Testis (tissue), 3 donors: Measurements from ENCODE around the gene CELA1. TPM values are rescaled to one million over a fixed set of nuclear protein-coding genes. Genes with fewer than 3 reads are reported as not detected.

ENCODE experiments used
- DNase-seq: peaks from one replicate; pipeline ENCODE4 v3.0.0-alpha.2; 2019
- H3K27ac ChIP-seq, 2 donors: fragments of 200-600 bp; sonication (generic); one replicate each; pipeline ENCODE4 v1.5.1; 2019
- H3K27me3 ChIP-seq: fragments of 200-600 bp; sonication (generic); one replicate; pipeline ENCODE4 v1.5.1; 2019
- H3K36me3 ChIP-seq: fragments of 200-600 bp; sonication (generic); one replicate; pipeline ENCODE4 v1.5.1; 2017; ENCODE audit warnings: low read depth; ENCODE audit errors: missing control alignments
- H3K4me1 ChIP-seq: fragments of 200-600 bp; sonication (generic); one replicate; pipeline ENCODE4 v1.5.1; 2019
- H3K4me3 ChIP-seq, 2 donors: fragments of 200-600 bp; sonication (generic); one replicate each; pipeline ENCODE4 v1.5.1; 2017 to 2019
- H3K9me3 ChIP-seq: fragments of 200-600 bp; sonication (generic); one replicate; pipeline ENCODE4 v1.5.1; 2017
- POLR2A ChIP-seq: fragments of 450-650 bp; IDR thresholded peaks from one replicate; pipeline ENCODE4 v1.6.1; 2017; ENCODE audit warnings: antibody characterized with exemption, mild to moderate bottlenecking, moderate library complexity
- WGBS, 2 donors: methylation state at CpG; one replicate each; pipeline ENCODE4 v1.1.5; 2018; 5-methylcytosine and 5-hydroxymethylcytosine counted together
- intact Hi-C: fragments of 100-400 bp; cut with DNase I; formaldehyde crosslinking; loops from one replicate; pipeline ENCODE4 v1.15.1; 2023; ENCODE audit warnings: low total_unique reads
- polyA plus RNA-seq: library from polyadenylated mRNA; stranded (reverse); fragments of 350-450 nt; fragmentation: Illumina TruSeq; extraction: RNeasy Lipid Tissue Mini Kit (QIAGEN cat#74804); gene quantifications from one replicate; pipeline ENCODE4 v1.2.3, GENCODE V29; 2014; ENCODE audit warnings: low read depth, low replicate concordance; ENCODE audit not compliant: insufficient read depth
- total RNA-seq, 2 donors: library from RNA; depleted of rRNA; stranded (reverse); fragments of >200 nt; gene quantifications; one replicate each; pipeline ENCODE4 v1.2.3, GENCODE V29; 2016
- TF ChIP-seq, protein P1 (sequence below), 3 experiments: fragments of 450-650 bp in 2 of 3; fragments of 200-600 bp in 1 of 3; sonication (generic) in 1 of 3; IDR thresholded peaks; one replicate each; pipeline ENCODE4 v1.5.1; 2016 to 2019; ENCODE audit warnings: antibody characterized with exemption in 3 of 3, mild to moderate bottlenecking in 2 of 3, moderate library complexity in 1 of 3

Gene CELA1
- total and polyA plus RNA-seq, 3 donors from 2014 or later = 0.50 TPM; not detected in 2

DNA sequence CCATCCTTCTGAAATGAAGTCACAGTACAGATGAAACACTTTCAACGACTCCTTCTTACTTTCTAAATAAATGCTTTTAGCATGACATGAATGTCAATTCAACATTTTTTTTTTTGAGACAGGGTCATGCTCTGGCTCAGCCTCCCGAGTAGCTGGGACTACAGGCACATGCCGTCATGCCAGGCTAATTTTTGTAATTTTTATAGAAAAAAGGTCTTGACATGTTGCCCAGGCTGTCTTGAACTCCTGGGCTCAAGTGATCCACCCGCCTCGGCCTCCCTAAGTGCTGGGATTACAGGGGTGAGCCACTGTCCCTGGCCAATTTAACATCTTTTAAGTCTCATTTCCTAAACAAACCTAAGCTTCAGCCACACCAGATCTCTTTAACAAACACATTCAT is 28.4 kb upstream of the CELA1 start:
- 87 to 90% methylated on average over 5 of the region's 5 CpGs for WGBS, 2 donors
- Histone ChIP-seq H3K27ac (no peak overlapping the region), H3K27me3 (no peaks in the 10 kb centered on the region), H3K4me1 (peaks cover 9% of the 10 kb centered on the region), H3K9me3 (no peaks in the 10 kb centered on the region), H3K36me3 (no peaks in the 10 kb centered on the region), H3K4me3 (no peak overlapping the region)
- TF ChIP-seq, protein P1, sequence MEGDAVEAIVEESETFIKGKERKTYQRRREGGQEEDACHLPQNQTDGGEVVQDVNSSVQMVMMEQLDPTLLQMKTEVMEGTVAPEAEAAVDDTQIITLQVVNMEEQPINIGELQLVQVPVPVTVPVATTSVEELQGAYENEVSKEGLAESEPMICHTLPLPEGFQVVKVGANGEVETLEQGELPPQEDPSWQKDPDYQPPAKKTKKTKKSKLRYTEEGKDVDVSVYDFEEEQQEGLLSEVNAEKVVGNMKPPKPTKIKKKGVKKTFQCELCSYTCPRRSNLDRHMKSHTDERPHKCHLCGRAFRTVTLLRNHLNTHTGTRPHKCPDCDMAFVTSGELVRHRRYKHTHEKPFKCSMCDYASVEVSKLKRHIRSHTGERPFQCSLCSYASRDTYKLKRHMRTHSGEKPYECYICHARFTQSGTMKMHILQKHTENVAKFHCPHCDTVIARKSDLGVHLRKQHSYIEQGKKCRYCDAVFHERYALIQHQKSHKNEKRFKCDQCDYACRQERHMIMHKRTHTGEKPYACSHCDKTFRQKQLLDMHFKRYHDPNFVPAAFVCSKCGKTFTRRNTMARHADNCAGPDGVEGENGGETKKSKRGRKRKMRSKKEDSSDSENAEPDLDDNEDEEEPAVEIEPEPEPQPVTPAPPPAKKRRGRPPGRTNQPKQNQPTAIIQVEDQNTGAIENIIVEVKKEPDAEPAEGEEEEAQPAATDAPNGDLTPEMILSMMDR (IDR thresholded peaks at IDR 0.05) = no peak
- no peak for TF ChIP-seq POLR2A
- intact Hi-C loops = no loop called here
- DNase-seq = no peak

DNA sequence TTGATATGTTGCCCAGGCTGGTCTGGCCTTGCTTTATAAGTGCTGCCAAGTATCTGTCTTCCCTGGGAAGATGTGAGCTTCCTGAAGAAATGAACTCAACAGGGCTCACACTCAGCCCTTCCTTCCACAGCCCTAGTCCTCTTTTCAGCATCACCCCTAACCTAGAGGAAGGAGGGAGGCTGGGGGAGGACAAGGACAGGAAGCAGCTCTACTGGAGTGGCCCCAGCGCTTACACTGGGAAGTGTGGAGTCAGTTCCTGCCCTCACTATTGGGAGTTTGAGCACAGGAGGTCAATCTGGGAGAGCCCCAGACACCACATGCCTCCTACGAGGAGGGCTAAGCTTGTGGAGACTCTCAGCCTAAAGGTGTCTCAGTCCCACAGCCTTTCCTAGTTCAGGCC is 27.9 kb upstream of the CELA1 start:
- TF ChIP-seq, protein P1 (IDR thresholded peaks at IDR 0.05) = no peak
- no peak for TF ChIP-seq POLR2A

DNA sequence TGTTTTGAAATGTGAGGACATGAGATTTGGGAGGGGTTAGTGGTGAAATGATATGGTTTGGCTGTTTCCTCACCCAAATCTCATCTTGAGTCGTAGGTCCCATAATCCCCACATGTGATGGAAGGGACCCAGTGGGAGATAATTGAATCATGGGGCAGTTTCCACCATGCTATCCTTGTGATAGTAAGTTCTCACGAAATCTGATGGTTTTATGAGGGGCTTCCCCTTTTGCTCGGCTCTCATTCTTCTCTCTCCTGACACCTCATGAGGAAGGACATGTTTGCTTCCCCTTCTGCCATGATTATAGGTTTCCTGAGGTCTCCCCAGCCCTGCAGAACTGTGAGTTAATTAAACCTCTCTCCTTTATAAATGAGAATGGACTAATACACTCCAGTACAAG is 26.7 kb upstream of the CELA1 start:
- Histone ChIP-seq H3K27me3 (no peaks in the 10 kb centered on the region), H3K4me1 (peaks cover 9% of the 10 kb centered on the region), H3K36me3 (no peaks in the 10 kb centered on the region), H3K4me3 (no peak overlapping the region), H3K27ac (no peak overlapping the region), H3K9me3 (no peaks in the 10 kb centered on the region)
- TF ChIP-seq, protein P1 (IDR thresholded peaks at IDR 0.05) = no peak
- no peak for TF ChIP-seq POLR2A
- no peak for DNase-seq
- WGBS, 2 donors = 85 to 89% methylated on average over 3 of the region's 3 CpGs
- intact Hi-C loops = no loop called here

More for the DNA sequence above, 27.9 kb upstream of the CELA1 start:
- WGBS, 2 donors = 83 to 92% methylated on average over 2 of the region's 2 CpGs
- Histone ChIP-seq H3K27ac (no peak overlapping the region), H3K36me3 (no peaks in the 10 kb centered on the region), H3K27me3 (no peaks in the 10 kb centered on the region), H3K4me1 (peaks cover 9% of the 10 kb centered on the region), H3K9me3 (no peaks in the 10 kb centered on the region), H3K4me3 (no peak overlapping the region)
- no peak for DNase-seq
- intact Hi-C loops = no loop called here

DNA sequence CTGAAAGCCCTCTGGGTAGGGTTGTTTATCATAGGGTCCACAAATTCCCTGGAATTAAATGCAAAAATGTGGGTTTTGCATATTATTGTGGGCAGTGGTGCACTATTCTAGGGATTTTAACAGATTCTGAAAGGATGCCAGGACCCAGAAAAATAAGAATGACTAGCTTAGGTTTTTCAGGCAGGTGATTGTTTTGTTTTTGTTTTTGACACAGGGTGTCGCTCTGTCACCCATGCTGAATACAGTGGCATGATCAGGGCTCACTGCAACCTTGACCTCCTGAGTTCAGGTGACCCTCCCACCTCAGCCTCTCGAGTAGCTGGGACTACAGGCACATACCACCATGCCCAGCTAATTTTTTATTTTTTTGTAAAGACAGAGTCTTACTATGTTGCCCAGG is 25.5 kb upstream of the CELA1 start:
- WGBS, 2 donors = 71 to 85% methylated on average over 2 of the region's 2 CpGs
- no peaks in the 10 kb centered on the region for H3K27me3 ChIP-seq
- no peak overlapping the region for H3K4me3 ChIP-seq
- no peaks in the 10 kb centered on the region for H3K9me3 ChIP-seq
- no peak for DNase-seq
- H3K4me1 ChIP-seq = peaks cover 9% of the 10 kb centered on the region
- no peaks in the 10 kb centered on the region for H3K36me3 ChIP-seq
- H3K27ac ChIP-seq = no peak overlapping the region
- intact Hi-C loops = no loop called here
- TF ChIP-seq, protein P1 (IDR thresholded peaks at IDR 0.05) = no peak
- no peak for TF ChIP-seq POLR2A

DNA sequence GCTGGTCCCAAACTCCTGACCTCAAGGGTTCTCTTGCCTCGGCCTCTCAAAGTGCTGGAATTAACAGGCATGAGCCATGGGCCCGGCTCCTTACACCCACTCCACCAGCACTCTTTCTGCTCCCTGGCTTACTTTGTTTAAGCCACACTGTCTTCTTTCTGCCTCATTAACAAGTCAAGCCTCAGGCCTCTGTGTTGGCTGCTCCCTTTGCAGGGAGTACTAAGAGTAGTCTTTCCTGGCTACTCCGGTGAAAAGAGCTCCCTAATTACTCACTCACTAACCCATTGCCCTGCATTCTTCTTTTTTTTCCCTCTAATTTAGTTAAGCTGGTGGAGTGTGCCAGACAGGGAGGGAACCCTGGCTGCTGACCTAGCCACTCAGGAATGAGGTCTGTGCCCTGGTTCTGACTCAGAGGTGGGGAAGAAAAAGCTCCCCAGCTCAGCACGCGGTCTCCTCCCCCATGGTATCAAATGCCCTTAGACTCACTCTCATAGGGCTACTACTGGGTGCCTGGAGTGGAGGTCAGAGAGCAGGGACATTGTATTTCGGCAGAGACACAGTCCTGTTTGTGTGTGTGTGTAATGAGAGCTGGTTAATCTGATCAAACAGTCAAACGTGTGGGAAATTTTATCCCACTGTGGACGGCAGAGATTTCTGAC is 24.9 kb upstream of the CELA1 start:
- 36 to 46% methylated on average over 8 of the region's 8 CpGs for WGBS, 2 donors
- no peaks in the 10 kb centered on the region for H3K27me3 ChIP-seq
- H3K27ac ChIP-seq = no peak overlapping the region
- no peaks in the 10 kb centered on the region for H3K9me3 ChIP-seq
- H3K4me1 ChIP-seq = peaks cover 9% of the 10 kb centered on the region
- no peak overlapping the region for H3K4me3 ChIP-seq
- no peak for TF ChIP-seq POLR2A
- TF ChIP-seq, protein P1 (IDR thresholded peaks at IDR 0.05) = no peak
- DNase-seq = peak; percentile 59
- no peaks in the 10 kb centered on the region for H3K36me3 ChIP-seq
- intact Hi-C loops = no loop called here
